NCI-H774 (cell line): ENCODE measurements around the gene KIAA0825.
A peak's percentile ranks its signal among the peaks of the same experiment; 100 is the strongest.

ENCODE experiments used
- DNase-seq: peaks from one replicate; lab custom pipeline; 2025; lab: John Stamatoyannopoulos, UW

Gene KIAA0825

GRCh38 chr5:94508461-94509148, 109.8 kb downstream of the KIAA0825 start:
- peak; percentile 10 for DNase-seq

- DNase-seq, result no peak
These were observed 112.9 kb downstream of the KIAA0825 start for GRCh38 chr5:94505327-94506068.

- no peak for DNase-seq
These were observed 114.7 kb downstream of the KIAA0825 start for GRCh38 chr5:94503677-94504076.

GRCh38 chr5:94501365-94501764, 117.0 kb downstream of the KIAA0825 start:
- no peak for DNase-seq

GRCh38 chr5:94499806-94500205, 118.6 kb downstream of the KIAA0825 start:
- no peak for DNase-seq

GRCh38 chr5:94498199-94498598, 120.2 kb downstream of the KIAA0825 start:
- no peak for DNase-seq

- DNase-seq, result no peak
These were observed 133.3 kb downstream of the KIAA0825 start for GRCh38 chr5:94485067-94485466.

GRCh38 chr5:94481059-94481458, 137.3 kb downstream of the KIAA0825 start:
- no peak for DNase-seq

GRCh38 chr5:94480486-94480885, 137.9 kb downstream of the KIAA0825 start:
- no peak for DNase-seq

GRCh38 chr5:94473936-94474335, 144.5 kb downstream of the KIAA0825 start:
- DNase-seq, result no peak

- DNase-seq, result no peak
These were observed 146.9 kb downstream of the KIAA0825 start for GRCh38 chr5:94471521-94471920.

- DNase-seq, result peak; percentile 13
These were observed 147.6 kb downstream of the KIAA0825 start for GRCh38 chr5:94470802-94471201.

- peak; percentile 61 for DNase-seq
These were observed 148.5 kb downstream of the KIAA0825 start for GRCh38 chr5:94469894-94470329.

GRCh38 chr5:94467954-94468930, 150.2 kb downstream of the KIAA0825 start:
- DNase-seq, result no peak

- no peak for DNase-seq
These were observed 151.0 kb downstream of the KIAA0825 start for GRCh38 chr5:94467346-94467953.

GRCh38 chr5:94463739-94464138, 154.7 kb downstream of the KIAA0825 start:
- no peak for DNase-seq

- DNase-seq, result no peak
These were observed 157.3 kb downstream of the KIAA0825 start for GRCh38 chr5:94461131-94461530.

- DNase-seq, result no peak
These were observed 158.5 kb downstream of the KIAA0825 start for GRCh38 chr5:94459915-94460314.

- DNase-seq, result no peak
These were observed 160.6 kb downstream of the KIAA0825 start for GRCh38 chr5:94457788-94458187.

GRCh38 chr5:94445726-94446125, 172.7 kb downstream of the KIAA0825 start:
- DNase-seq, result no peak

- no peak for DNase-seq
These were observed 175.4 kb downstream of the KIAA0825 start for GRCh38 chr5:94442991-94443390.

GRCh38 chr5:94442076-94442475, 176.3 kb downstream of the KIAA0825 start:
- no peak for DNase-seq
